ENCODE measurements around the gene RALGPS1. TPM values are rescaled to one million over a fixed set of nuclear protein-coding genes. Genes with fewer than 3 reads are reported as not detected.

RALGPS1 gene
- total RNA-seq, 1 experiment from 2014 or later: 28.5 TPM

DNA sequence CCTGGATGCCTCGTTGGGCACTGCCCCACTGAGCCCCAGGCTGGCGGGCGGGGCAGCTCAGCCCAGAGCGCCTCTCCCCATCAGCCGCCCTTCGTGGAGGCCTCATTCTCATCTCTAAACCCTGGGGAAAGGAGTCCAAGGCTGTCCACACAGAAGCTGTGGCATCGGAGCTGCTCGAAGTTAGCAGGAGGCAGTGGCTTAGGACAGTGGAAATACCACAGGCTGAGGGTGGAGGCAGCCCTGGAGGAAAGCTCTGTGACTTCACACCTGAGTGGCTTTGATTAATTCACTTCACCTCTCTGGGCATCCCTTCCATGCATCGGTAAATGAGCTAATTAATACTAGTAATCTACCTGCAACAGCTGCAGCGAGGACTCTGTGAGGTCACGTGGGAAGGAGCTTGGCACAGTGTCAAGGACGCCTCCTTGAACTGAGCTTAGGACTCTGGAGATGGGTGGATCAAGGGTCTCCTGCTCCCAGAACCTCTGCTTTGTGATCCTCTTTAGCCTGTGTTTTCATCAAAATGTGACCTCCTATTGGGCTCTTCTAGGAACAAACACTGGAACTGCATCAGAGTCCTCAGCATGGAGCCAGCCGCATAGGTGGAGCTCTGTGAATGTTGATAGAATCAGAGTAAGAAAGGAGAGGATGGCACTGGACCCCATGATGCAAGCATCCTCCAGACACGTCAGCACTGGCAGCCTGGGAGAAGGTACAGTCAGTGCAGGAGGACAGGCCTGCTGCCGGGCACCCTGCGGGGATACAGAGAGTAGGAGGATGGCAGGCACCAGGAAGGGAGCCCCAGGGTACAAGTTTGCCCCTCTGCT lies 208.7 kb downstream of the RALGPS1 start (continued):
- 0 out of 2 replicates have a peak, but pooled peaks have one; percentile 77 for TF ChIP-seq CBFB (CRISPR knock-in tag; IDR thresholded peaks at IDR 0.05; ENCODE audit: low read depth)
- no peak for TF ChIP-seq NFATC4 (CRISPR knock-in tag; IDR thresholded peaks at IDR 0.05)
- TF ChIP-seq, protein P1, sequence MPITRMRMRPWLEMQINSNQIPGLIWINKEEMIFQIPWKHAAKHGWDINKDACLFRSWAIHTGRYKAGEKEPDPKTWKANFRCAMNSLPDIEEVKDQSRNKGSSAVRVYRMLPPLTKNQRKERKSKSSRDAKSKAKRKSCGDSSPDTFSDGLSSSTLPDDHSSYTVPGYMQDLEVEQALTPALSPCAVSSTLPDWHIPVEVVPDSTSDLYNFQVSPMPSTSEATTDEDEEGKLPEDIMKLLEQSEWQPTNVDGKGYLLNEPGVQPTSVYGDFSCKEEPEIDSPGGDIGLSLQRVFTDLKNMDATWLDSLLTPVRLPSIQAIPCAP (CRISPR knock-in tag; IDR thresholded peaks at IDR 0.05): 0 out of 2 replicates have a peak, but pooled peaks have one; percentile 1

DNA sequence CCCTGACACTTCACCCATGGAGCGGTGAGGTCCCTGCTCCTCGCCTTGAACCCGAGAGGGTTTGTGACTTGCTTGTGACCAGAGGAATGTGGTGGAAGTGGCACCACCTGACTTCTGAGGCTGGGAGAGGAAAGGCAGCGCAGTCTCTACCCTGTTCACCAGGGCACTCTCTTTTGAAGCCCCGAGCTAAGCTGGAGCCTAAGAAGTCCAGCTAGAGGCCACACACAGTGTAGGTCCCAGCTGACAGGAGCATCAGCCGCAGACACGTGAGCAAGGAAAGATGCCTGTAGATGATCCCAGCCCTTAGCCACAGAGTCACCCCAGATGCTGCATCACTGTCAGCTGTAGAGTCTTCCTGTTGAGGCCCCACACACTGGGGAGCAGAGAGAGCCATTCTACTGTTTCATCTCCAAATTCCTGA lies 209.5 kb downstream of the RALGPS1 start:
- no peak for ATAC-seq
- ChIA-PET CTCF (interaction anchor here (1.7 to 2.4 kb wide), 4 partner anchors 10 to 74 kb away, joined by 5 to 13 read pairs (median 8); no protein-coding TSS in a partner anchor), POLR2A (interaction anchor here (1.3 kb wide), 1 partner anchor 209 kb away, joined by 3 read pairs; the partner anchor contains the start of gene RALGPS1)
- TF ChIP-seq CBFB (CRISPR knock-in tag; IDR thresholded peaks at IDR 0.05; ENCODE audit: low read depth) (no peak), MYBL2 (CRISPR knock-in tag; IDR thresholded peaks at IDR 0.05) (no peak), PRRX2 (CRISPR knock-in tag; IDR thresholded peaks at IDR 0.05) (no peak), SP1 (CRISPR knock-in tag; conservative IDR thresholded peaks at IDR 0.05) (no peak), ETV6 (CRISPR knock-in tag; IDR thresholded peaks at IDR 0.05) (no peak), EMX1 (CRISPR knock-in tag; IDR thresholded peaks at IDR 0.05) (no peak), OVOL2 (CRISPR knock-in tag; IDR thresholded peaks at IDR 0.05; ENCODE audit: borderline replicate concordance) (no peak), NR3C1 (CRISPR knock-in tag; conservative IDR thresholded peaks at IDR 0.05; ENCODE audit: low read depth) (no peak), FOXJ3 (CRISPR knock-in tag; IDR thresholded peaks at IDR 0.05; ENCODE audit: borderline replicate concordance) (no peak), TP53 (CRISPR knock-in tag; IDR thresholded peaks at IDR 0.05) (no peak), ZNF416 (CRISPR knock-in tag; IDR thresholded peaks at IDR 0.05) (no peak), NFATC4 (CRISPR knock-in tag; IDR thresholded peaks at IDR 0.05) (no peak)
- TF ChIP-seq, protein P2, sequence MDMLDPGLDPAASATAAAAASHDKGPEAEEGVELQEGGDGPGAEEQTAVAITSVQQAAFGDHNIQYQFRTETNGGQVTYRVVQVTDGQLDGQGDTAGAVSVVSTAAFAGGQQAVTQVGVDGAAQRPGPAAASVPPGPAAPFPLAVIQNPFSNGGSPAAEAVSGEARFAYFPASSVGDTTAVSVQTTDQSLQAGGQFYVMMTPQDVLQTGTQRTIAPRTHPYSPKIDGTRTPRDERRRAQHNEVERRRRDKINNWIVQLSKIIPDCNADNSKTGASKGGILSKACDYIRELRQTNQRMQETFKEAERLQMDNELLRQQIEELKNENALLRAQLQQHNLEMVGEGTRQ (CRISPR knock-in tag; IDR thresholded peaks at IDR 0.05): no peak
- TF ChIP-seq, protein P3, sequence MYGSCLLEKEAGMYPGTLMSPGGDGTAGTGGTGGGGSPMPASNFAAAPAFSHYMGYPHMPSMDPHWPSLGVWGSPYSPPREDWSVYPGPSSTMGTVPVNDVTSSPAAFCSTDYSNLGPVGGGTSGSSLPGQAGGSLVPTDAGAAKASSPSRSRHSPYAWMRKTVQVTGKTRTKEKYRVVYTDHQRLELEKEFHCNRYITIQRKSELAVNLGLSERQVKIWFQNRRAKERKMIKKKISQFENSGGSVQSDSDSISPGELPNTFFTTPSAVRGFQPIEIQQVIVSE (CRISPR knock-in tag; IDR thresholded peaks at IDR 0.05; ENCODE audit: borderline replicate concordance): no peak
- TF ChIP-seq, protein P4, sequence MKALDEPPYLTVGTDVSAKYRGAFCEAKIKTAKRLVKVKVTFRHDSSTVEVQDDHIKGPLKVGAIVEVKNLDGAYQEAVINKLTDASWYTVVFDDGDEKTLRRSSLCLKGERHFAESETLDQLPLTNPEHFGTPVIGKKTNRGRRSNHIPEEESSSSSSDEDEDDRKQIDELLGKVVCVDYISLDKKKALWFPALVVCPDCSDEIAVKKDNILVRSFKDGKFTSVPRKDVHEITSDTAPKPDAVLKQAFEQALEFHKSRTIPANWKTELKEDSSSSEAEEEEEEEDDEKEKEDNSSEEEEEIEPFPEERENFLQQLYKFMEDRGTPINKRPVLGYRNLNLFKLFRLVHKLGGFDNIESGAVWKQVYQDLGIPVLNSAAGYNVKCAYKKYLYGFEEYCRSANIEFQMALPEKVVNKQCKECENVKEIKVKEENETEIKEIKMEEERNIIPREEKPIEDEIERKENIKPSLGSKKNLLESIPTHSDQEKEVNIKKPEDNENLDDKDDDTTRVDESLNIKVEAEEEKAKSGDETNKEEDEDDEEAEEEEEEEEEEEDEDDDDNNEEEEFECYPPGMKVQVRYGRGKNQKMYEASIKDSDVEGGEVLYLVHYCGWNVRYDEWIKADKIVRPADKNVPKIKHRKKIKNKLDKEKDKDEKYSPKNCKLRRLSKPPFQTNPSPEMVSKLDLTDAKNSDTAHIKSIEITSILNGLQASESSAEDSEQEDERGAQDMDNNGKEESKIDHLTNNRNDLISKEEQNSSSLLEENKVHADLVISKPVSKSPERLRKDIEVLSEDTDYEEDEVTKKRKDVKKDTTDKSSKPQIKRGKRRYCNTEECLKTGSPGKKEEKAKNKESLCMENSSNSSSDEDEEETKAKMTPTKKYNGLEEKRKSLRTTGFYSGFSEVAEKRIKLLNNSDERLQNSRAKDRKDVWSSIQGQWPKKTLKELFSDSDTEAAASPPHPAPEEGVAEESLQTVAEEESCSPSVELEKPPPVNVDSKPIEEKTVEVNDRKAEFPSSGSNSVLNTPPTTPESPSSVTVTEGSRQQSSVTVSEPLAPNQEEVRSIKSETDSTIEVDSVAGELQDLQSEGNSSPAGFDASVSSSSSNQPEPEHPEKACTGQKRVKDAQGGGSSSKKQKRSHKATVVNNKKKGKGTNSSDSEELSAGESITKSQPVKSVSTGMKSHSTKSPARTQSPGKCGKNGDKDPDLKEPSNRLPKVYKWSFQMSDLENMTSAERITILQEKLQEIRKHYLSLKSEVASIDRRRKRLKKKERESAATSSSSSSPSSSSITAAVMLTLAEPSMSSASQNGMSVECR (CRISPR knock-in tag; IDR thresholded peaks at IDR 0.05; ENCODE audit: borderline replicate concordance): no peak
- TF ChIP-seq, protein P5, sequence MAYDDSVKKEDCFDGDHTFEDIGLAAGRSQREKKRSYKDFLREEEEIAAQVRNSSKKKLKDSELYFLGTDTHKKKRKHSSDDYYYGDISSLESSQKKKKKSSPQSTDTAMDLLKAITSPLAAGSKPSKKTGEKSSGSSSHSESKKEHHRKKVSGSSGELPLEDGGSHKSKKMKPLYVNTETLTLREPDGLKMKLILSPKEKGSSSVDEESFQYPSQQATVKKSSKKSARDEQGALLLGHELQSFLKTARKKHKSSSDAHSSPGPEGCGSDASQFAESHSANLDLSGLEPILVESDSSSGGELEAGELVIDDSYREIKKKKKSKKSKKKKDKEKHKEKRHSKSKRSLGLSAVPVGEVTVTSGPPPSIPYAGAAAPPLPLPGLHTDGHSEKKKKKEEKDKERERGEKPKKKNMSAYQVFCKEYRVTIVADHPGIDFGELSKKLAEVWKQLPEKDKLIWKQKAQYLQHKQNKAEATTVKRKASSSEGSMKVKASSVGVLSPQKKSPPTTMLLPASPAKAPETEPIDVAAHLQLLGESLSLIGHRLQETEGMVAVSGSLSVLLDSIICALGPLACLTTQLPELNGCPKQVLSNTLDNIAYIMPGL (CRISPR knock-in tag; IDR thresholded peaks at IDR 0.05): no peak
- TF ChIP-seq, protein P6, sequence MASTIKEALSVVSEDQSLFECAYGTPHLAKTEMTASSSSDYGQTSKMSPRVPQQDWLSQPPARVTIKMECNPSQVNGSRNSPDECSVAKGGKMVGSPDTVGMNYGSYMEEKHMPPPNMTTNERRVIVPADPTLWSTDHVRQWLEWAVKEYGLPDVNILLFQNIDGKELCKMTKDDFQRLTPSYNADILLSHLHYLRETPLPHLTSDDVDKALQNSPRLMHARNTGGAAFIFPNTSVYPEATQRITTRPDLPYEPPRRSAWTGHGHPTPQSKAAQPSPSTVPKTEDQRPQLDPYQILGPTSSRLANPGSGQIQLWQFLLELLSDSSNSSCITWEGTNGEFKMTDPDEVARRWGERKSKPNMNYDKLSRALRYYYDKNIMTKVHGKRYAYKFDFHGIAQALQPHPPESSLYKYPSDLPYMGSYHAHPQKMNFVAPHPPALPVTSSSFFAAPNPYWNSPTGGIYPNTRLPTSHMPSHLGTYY (CRISPR knock-in tag; IDR thresholded peaks at IDR 0.05): no peak
- TF ChIP-seq, protein P7, sequence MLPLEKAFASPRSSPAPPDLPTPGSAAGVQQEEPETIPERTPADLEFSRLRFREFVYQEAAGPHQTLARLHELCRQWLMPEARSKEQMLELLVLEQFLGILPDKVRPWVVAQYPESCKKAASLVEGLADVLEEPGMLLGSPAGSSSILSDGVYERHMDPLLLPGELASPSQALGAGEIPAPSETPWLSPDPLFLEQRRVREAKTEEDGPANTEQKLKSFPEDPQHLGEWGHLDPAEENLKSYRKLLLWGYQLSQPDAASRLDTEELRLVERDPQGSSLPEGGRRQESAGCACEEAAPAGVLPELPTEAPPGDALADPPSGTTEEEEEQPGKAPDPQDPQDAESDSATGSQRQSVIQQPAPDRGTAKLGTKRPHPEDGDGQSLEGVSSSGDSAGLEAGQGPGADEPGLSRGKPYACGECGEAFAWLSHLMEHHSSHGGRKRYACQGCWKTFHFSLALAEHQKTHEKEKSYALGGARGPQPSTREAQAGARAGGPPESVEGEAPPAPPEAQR (CRISPR knock-in tag; IDR thresholded peaks at IDR 0.05): no peak
- H3K27me3 Mint-ChIP-seq (ENCODE audit: low read depth): no peaks in the 10 kb centered on the region; the same call in none of the 2 replicates
- H3K27ac Mint-ChIP-seq: peak overlapping the region; percentile 19; the same call in 1 of the 2 replicates
- H3K4me1 Mint-ChIP-seq: peaks cover 24% of the 10 kb centered on the region
- DNase-seq (ENCODE audit: low spot score): no peak
- H3K4me3 Mint-ChIP-seq: no peak overlapping the region
- no peaks in the 10 kb centered on the region for H3K9me3 Mint-ChIP-seq
- no peaks in the 10 kb centered on the region for H3K36me3 Mint-ChIP-seq
